GM19324 (cell line): ENCODE measurements around the gene GCNT1.
"Not testable (repeated sequence)": the region's sequence is repeated elsewhere in the genome, so short reads cannot be mapped to it uniquely, and the experiment has no call there.

Experiments
- ATAC-seq: cut with Tn5 transposase; IDR thresholded peaks from one replicate; pipeline ENCODE4 v1.9.1; 2021; ENCODE audit warnings: mild to moderate bottlenecking, moderate library complexity; ENCODE audit not compliant: unreplicated experiment, low FRiP score

GCNT1 gene

GRCh38 chr9:76479337-76479736 lies 20.4 kb downstream of the GCNT1 start:
- ATAC-seq, result not testable (repeated sequence)

GRCh38 chr9:76486151-76486550 lies 27.2 kb downstream of the GCNT1 start:
- no peak for ATAC-seq

GRCh38 chr9:76490249-76490990 lies 31.4 kb downstream of the GCNT1 start:
- ATAC-seq, result no peak

GRCh38 chr9:76491056-76491455 lies 32.1 kb downstream of the GCNT1 start:
- ATAC-seq, result not testable (repeated sequence)

GRCh38 chr9:76493496-76493895 lies 34.5 kb downstream of the GCNT1 start:
- ATAC-seq, result not testable (repeated sequence)

GRCh38 chr9:76500061-76500460 lies 41.1 kb downstream of the GCNT1 start:
- ATAC-seq, result no peak

GRCh38 chr9:76502746-76503145 lies 43.8 kb downstream of the GCNT1 start:
- ATAC-seq, result no peak

GRCh38 chr9:76510041-76510440 lies 51.1 kb downstream of the GCNT1 start:
- no peak for ATAC-seq

- ATAC-seq, result no peak
Measured at GRCh38 chr9:76510446-76510845, 51.5 kb downstream of the GCNT1 start.

- no peak for ATAC-seq
Measured at GRCh38 chr9:76512826-76513225, 53.8 kb downstream of the GCNT1 start.

GRCh38 chr9:76516350-76516749 lies 57.4 kb downstream of the GCNT1 start:
- no peak for ATAC-seq

GRCh38 chr9:76516871-76517270 lies 57.9 kb downstream of the GCNT1 start:
- no peak for ATAC-seq

- ATAC-seq, result no peak
Measured at GRCh38 chr9:76519075-76519835, 60.3 kb downstream of the GCNT1 start.

- no peak for ATAC-seq
Measured at GRCh38 chr9:76521244-76521681, 62.3 kb downstream of the GCNT1 start.

- ATAC-seq, result no peak
Measured at GRCh38 chr9:76521906-76522305, 62.9 kb downstream of the GCNT1 start.

GRCh38 chr9:76523617-76524200 lies 64.7 kb downstream of the GCNT1 start:
- not testable (repeated sequence) for ATAC-seq

- ATAC-seq, result no peak
Measured at GRCh38 chr9:76525196-76525595, 66.2 kb downstream of the GCNT1 start.

- no peak for ATAC-seq
Measured at GRCh38 chr9:76526026-76526425, 67.0 kb downstream of the GCNT1 start.

GRCh38 chr9:76528056-76528455 lies 69.1 kb downstream of the GCNT1 start:
- no peak for ATAC-seq

- no peak for ATAC-seq
Measured at GRCh38 chr9:76528642-76529190, 69.7 kb downstream of the GCNT1 start.

- no peak for ATAC-seq
Measured at GRCh38 chr9:76529653-76530052, 70.7 kb downstream of the GCNT1 start.
